GM23338 (cell line): ENCODE results near the gene NGB.

Source experiments
- EZH2 ChIP-seq: fragments of 200-600 bp; sonication (generic); IDR thresholded peaks from one replicate; pipeline ENCODE4 v1.8.0; 2017; ENCODE audit warnings: antibody characterized with exemption, mild to moderate bottlenecking, low read depth; ENCODE audit not compliant: unreplicated experiment
- EZH2phosphoT487 ChIP-seq: fragments of 200-600 bp; sonication (generic); IDR thresholded peaks from one replicate; pipeline ENCODE4 v1.8.1; 2018; ENCODE audit warnings: antibody characterized with exemption; ENCODE audit not compliant: unreplicated experiment
- JUNB ChIP-seq: IDR thresholded peaks from one replicate; pipeline ENCODE4 v1.6.1; 2016; ENCODE audit warnings: antibody characterized with exemption; ENCODE audit not compliant: unreplicated experiment
- POLR2AphosphoS5 ChIP-seq: IDR thresholded peaks from 2 replicates; pipeline ENCODE4 v1.6.1; 2016; ENCODE audit warnings: antibody characterized with exemption, low read depth
- REST ChIP-seq: IDR thresholded peaks from one replicate; pipeline ENCODE4 v1.6.1; 2018; ENCODE audit warnings: antibody characterized with exemption; ENCODE audit not compliant: unreplicated experiment
- TF ChIP-seq, protein P1 (sequence below), 2 experiments: fragments of 200-600 bp in 1 of 2; sonication (generic) in 1 of 2; conservative IDR thresholded peaks; 2 replicates each; pipeline versions ENCODE4 v1.5.1 to v1.6.1; 2016 to 2017; ENCODE audit warnings: antibody characterized with exemption in 2 of 2, low read depth in 2 of 2, mild to moderate bottlenecking in 2 of 2, moderate library complexity in 1 of 2

GRCh38 chr14:77219591-77219990 is 51.4 kb downstream of the NGB start:
- TF ChIP-seq POLR2AphosphoS5 = no peak
- TF ChIP-seq, protein P1, sequence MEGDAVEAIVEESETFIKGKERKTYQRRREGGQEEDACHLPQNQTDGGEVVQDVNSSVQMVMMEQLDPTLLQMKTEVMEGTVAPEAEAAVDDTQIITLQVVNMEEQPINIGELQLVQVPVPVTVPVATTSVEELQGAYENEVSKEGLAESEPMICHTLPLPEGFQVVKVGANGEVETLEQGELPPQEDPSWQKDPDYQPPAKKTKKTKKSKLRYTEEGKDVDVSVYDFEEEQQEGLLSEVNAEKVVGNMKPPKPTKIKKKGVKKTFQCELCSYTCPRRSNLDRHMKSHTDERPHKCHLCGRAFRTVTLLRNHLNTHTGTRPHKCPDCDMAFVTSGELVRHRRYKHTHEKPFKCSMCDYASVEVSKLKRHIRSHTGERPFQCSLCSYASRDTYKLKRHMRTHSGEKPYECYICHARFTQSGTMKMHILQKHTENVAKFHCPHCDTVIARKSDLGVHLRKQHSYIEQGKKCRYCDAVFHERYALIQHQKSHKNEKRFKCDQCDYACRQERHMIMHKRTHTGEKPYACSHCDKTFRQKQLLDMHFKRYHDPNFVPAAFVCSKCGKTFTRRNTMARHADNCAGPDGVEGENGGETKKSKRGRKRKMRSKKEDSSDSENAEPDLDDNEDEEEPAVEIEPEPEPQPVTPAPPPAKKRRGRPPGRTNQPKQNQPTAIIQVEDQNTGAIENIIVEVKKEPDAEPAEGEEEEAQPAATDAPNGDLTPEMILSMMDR (conservative IDR thresholded peaks at IDR 0.05; ENCODE audit: low read depth in 2 of 2) = no peak
- TF ChIP-seq JUNB = no peak
- no peak for TF ChIP-seq EZH2
- no peak for TF ChIP-seq REST
- no peak for TF ChIP-seq EZH2phosphoT487
